SHP77 (cell line): ENCODE measurements around the gene PPP4C.
"Not testable (repeated sequence)": the region's sequence is repeated elsewhere in the genome, so short reads cannot be mapped to it uniquely, and the experiment has no call there.

Experiments used
- DNase-seq, 2 experiments: peaks; one replicate each; lab custom pipeline; 2025; lab: John Stamatoyannopoulos, UW

The PPP4C gene

GRCh38 chr16:30096862-30097563, 21.2 kb downstream of the PPP4C start:
- no peak for DNase-seq

- no peak for DNase-seq
These were observed 28.3 kb downstream of the PPP4C start for GRCh38 chr16:30104090-30104489.

GRCh38 chr16:30104492-30104891, 28.7 kb downstream of the PPP4C start:
- no peak for DNase-seq

- DNase-seq = no peak
These were observed 32.5 kb downstream of the PPP4C start for GRCh38 chr16:30108059-30108850.

GRCh38 chr16:30110661-30111060, 34.9 kb downstream of the PPP4C start:
- no peak for DNase-seq

- peak; percentile 61 to 77 for DNase-seq
These were observed 36.6 kb downstream of the PPP4C start for GRCh38 chr16:30112197-30113030.

GRCh38 chr16:30113031-30113710, 37.4 kb downstream of the PPP4C start, which contains the start of gene GDPD3:
Gene GDPD3 (minus strand): TSS chr16:30113537. CDS start chr16:30113478, 59 bp downstream.
- DNase-seq = no peak

- no peak for DNase-seq
These were observed 38.0 kb downstream of the PPP4C start for GRCh38 chr16:30113711-30114333.

GRCh38 chr16:30114411-30114810, 38.6 kb downstream of the PPP4C start:
- DNase-seq = no peak

- DNase-seq = not testable (repeated sequence)
These were observed 39.0 kb downstream of the PPP4C start for GRCh38 chr16:30114833-30115232.

- no peak for DNase-seq
These were observed 39.4 kb downstream of the PPP4C start for GRCh38 chr16:30115238-30115637.

GRCh38 chr16:30116291-30117207, 40.8 kb downstream of the PPP4C start:
- no peak for DNase-seq

GRCh38 chr16:30117768-30118167, 42.0 kb downstream of the PPP4C start:
- DNase-seq = no peak

GRCh38 chr16:30119428-30119827, 43.6 kb downstream of the PPP4C start:
- DNase-seq = no peak

GRCh38 chr16:30120340-30121105, 44.7 kb downstream of the PPP4C start:
- DNase-seq = no peak

GRCh38 chr16:30121741-30122571, 46.2 kb downstream of the PPP4C start:
- no peak for DNase-seq

- no peak for DNase-seq
These were observed 46.9 kb downstream of the PPP4C start for GRCh38 chr16:30122604-30123160.

- DNase-seq = no peak
These were observed 49.2 kb downstream of the PPP4C start for GRCh38 chr16:30124985-30125379.
